OCI-LY7 (cell line): ENCODE results near the gene INPP5A.

Experiments
- CTCF ChIP-seq: fragments of 200-600 bp; sonication (generic); conservative IDR thresholded peaks from 2 replicates; pipeline ENCODE4 v1.5.1; 2014; ENCODE audit warnings: mild to moderate bottlenecking, antibody characterized with exemption, low read length, moderate library complexity, mixed read lengths
- EZH2phosphoT487 ChIP-seq: fragments of 200-600 bp; sonication (generic); IDR thresholded peaks from 2 replicates; pipeline ENCODE4 v1.6.1; 2018; ENCODE audit warnings: low read depth, borderline replicate concordance, mild to moderate bottlenecking, mixed run types, antibody characterized with exemption, low read length, moderate library complexity, mixed read lengths

GRCh38 chr10:132602614-132603013, 65.0 kb downstream of the INPP5A start:
- TF ChIP-seq CTCF (no peak), EZH2phosphoT487 (no peak)
